ENCODE results near the gene APP.
"Not testable (repeated sequence)": the region's sequence is repeated elsewhere in the genome, so short reads cannot be mapped to it uniquely, and the experiment has no call there.

Gene APP

DNA sequence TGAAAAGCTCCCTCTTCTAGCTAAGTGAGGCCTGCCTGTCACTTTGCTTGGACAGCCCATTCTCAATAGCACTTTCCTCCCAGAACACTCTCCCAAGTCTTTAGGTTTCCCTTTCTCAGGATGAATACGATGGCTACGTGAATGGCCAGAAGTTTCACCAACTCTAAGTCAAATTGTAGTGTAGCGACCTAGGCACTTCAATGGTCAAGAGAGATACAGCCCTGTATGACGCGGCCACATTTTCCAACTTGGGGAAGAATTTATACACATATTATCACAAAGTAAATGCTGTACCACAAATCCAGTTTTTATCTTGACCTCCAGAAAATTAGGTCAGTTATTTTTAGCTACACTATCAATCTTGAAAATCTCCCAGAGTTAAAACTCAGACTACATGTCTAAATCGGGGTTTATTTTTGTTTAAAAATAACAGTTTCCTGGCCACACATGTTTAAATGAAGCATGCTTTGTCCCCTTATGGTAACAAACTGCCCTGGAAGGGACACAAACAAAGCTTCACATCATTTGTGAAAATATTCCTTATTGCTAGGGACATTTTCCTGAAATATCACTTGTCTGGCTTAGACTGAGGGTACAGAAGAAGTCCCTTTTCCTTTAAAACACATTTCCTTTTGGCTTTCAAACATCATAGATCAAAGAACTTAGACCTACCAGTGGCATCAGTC lies 243.2 kb downstream of the APP start:
- H3K4me3 ChIP-seq (replicated peaks; ENCODE audit: low read depth, low read length), result no peak overlapping the region
- TF ChIP-seq, protein P1, sequence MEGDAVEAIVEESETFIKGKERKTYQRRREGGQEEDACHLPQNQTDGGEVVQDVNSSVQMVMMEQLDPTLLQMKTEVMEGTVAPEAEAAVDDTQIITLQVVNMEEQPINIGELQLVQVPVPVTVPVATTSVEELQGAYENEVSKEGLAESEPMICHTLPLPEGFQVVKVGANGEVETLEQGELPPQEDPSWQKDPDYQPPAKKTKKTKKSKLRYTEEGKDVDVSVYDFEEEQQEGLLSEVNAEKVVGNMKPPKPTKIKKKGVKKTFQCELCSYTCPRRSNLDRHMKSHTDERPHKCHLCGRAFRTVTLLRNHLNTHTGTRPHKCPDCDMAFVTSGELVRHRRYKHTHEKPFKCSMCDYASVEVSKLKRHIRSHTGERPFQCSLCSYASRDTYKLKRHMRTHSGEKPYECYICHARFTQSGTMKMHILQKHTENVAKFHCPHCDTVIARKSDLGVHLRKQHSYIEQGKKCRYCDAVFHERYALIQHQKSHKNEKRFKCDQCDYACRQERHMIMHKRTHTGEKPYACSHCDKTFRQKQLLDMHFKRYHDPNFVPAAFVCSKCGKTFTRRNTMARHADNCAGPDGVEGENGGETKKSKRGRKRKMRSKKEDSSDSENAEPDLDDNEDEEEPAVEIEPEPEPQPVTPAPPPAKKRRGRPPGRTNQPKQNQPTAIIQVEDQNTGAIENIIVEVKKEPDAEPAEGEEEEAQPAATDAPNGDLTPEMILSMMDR (IDR thresholded peaks at IDR 0.05; ENCODE audit: low read depth, low read length, missing control alignments), result no peak
- no peak for DNase-seq (ENCODE audit: extremely low read depth, low read depth)

DNA sequence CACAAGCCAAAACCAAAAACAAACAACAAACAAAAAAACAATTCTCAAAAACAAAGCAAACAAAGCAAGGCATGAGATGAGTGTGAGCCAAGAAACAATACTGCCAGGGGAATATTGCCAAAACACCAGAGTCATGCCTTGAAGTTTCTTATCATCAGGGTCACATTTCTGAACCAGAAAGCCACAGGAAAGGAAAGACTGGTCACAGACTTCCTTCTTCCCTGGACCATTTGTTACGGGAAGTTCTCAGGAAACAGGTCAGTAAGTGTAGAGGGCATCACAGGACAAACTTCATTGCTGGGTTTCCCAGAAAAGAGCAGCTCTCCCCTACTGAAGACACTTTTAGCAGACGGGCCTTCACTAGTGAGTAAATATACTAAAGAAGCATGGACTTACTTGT lies 244.6 kb downstream of the APP start:
- DNase-seq (ENCODE audit: extremely low read depth, low read depth), result no peak
- TF ChIP-seq, protein P1 (IDR thresholded peaks at IDR 0.05; ENCODE audit: low read depth, low read length, missing control alignments), result no peak
- H3K4me3 ChIP-seq (replicated peaks; ENCODE audit: low read depth, low read length), result no peak overlapping the region

DNA sequence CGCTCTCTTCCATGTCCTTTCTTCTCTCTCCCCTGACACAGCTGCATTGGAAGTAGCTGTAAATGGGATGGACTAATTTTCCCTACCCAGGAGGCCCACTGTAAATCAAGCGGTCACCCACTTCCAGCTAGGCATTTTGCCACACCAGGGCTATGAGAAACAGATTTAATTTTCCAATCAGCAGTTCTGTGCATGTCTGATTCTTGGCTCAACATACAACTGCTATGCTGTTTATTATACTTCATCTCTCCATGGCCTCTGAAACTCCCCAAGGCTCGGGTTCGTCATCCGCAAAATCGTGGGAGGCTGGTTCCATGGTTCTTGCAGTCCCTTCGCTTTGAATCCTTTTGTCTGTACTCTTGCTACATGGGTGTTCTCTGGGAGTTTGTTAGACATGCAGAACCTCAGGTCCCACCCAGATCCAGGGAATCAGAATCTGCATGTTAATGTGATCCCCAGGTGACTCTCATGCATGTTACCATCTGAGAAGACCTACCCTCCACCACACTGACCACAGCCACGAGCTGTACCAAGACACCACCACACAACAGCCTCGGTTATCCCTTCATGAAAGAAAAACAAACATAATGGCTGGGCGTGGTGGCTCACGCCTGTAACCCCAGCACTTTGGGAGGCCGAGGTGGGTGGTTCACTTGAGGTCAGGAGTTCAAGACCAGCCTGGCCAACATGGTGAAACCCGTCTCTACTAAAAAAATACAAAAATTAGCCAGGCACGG lies 245.3 kb downstream of the APP start:
- no peak overlapping the region for H3K4me3 ChIP-seq (replicated peaks; ENCODE audit: low read depth, low read length)
- TF ChIP-seq, protein P1 (IDR thresholded peaks at IDR 0.05; ENCODE audit: low read depth, low read length, missing control alignments), result no peak
- no peak for DNase-seq (ENCODE audit: extremely low read depth, low read depth)

DNA sequence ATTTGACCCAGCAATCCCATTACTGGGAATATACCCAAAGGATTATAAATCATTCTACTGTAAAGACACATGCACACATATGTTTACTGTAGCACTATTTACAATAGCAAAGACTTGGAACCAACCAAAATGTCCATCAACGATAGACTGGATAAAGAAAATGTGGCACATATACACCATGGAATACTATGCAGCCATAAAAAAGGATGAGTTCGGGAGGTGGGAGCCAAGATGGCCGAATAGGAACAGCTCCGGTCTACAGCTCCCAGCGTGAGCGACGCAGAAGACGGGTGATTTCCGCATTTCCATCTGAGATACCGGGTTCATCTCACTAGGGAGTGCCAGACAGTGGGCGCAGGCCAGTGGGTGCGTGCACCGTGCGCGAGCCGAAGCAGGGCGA lies 252.4 kb downstream of the APP start:
- DNase-seq (ENCODE audit: extremely low read depth, low read depth); H3K4me3 ChIP-seq (replicated peaks; ENCODE audit: low read depth, low read length): not testable (repeated sequence)

DNA sequence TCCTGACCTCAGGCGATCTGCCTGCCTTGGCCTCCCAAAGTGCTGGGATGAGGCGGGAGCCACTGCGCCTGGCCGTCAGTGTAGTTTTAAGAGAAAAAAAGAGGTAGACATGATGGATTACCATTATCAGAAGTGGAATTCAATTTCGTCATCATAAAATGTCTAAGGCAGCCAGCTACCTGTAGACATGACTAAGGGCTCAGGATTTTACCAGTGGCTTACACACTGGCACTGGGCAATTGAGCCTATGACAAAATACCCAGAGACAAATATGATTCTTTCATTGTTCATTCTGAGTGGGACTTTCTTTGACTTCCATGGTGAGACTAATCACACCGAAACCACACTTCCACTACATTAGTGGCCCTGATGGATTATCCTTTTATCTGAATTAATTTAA lies 254.3 kb downstream of the APP start:
- TF ChIP-seq, protein P1 (IDR thresholded peaks at IDR 0.05; ENCODE audit: low read depth, low read length, missing control alignments), result no peak
- no peak for DNase-seq (ENCODE audit: extremely low read depth, low read depth)
- no peak overlapping the region for H3K4me3 ChIP-seq (replicated peaks; ENCODE audit: low read depth, low read length)

DNA sequence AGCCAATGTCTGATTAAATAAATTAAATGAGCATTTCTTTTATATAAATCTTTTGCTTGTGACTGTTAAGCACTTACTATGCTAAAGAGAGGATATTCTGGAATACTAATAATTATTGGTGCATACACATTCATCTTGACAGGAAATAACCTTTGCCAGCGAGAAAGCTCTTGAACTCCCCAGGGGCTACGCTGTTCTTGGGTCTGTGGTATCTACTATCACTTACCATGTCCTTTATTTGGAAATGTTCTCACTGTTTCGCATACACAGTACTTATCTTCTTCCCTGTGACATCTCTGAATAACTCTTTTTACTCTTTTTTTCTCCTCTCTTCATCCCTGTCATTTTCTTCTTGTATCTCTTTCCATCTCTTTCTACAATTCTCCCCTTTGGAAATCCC lies 257.1 kb downstream of the APP start:
- no peak for DNase-seq (ENCODE audit: extremely low read depth, low read depth)
- no peak overlapping the region for H3K4me3 ChIP-seq (replicated peaks; ENCODE audit: low read depth, low read length)
- TF ChIP-seq, protein P1 (IDR thresholded peaks at IDR 0.05; ENCODE audit: low read depth, low read length, missing control alignments), result no peak

DNA sequence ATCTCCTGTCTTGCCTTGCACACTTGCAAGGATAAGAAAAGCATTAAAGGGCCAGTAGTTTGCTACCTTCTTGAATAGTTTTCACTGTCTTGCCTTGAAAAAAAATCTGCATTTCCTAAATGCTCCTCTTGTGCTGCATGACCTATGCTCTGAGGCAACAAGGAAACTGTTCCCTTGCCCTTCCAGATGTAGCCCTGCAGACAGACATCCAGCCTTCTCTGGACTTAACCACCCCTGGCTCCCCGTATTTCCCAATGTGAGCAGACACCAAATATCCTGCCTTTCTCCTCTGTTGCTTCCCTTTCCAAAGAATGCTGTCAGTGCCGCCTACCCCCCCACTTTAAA lies 258.2 kb downstream of the APP start:
- TF ChIP-seq, protein P1 (IDR thresholded peaks at IDR 0.05; ENCODE audit: low read depth, low read length, missing control alignments), result no peak
- DNase-seq (ENCODE audit: extremely low read depth, low read depth), result no peak
- no peak overlapping the region for H3K4me3 ChIP-seq (replicated peaks; ENCODE audit: low read depth, low read length)
